K562 (cell line): ENCODE results near the gene FAM168B.

Source experiments
- KAT2B ChIP-seq: IDR thresholded peaks from one replicate; pipeline ENCODE4 v1.6.1; 2012; ENCODE audit warnings: low read depth, mild to moderate bottlenecking, control low read depth, inconsistent platforms, low read length, moderate library complexity
- NCOA1 ChIP-seq: fragments of 450-650 bp; IDR thresholded peaks from 2 replicates; pipeline ENCODE4 v1.6.1; 2016; ENCODE audit warnings: low read depth
- RCOR1 ChIP-seq, 2 experiments: IDR thresholded peaks; 2 replicates each; pipeline ENCODE4 v1.6.1; 2012; ENCODE audit warnings: low read depth in 2 of 2, low read length in 2 of 2, borderline replicate concordance in 1 of 2, improper control_type of control experiment in 1 of 2
- SAP30 ChIP-seq: fragments of 200-600 bp; sonication (generic); IDR thresholded peaks from 2 replicates; pipeline ENCODE4 v1.6.1; 2012; ENCODE audit warnings: borderline replicate concordance, low read depth, mild to moderate bottlenecking, moderate library complexity, low read length, control low read depth, inconsistent platforms; ENCODE audit not compliant: insufficient read depth, poor library complexity, severe bottlenecking
- SETDB1 ChIP-seq: IDR thresholded peaks from one replicate; pipeline ENCODE4 v1.6.1; 2012; ENCODE audit warnings: low read length, control low read depth, inconsistent platforms
- TEAD1 ChIP-seq, 2 experiments: fragments of 450-650 bp in 1 of 2; sonication (generic) in 1 of 2; formaldehyde crosslinking; IDR thresholded peaks; 2 replicates each; pipeline versions ENCODE4 v1.4.0 to v1.8.0; 2020 to 2022; ENCODE audit warnings: mild to moderate bottlenecking in 2 of 2, missing genetic modification reagents in 1 of 2
- TRIM28 ChIP-seq: fragments of 450-650 bp; IDR thresholded peaks from 2 replicates; pipeline ENCODE4 v1.6.1; 2017
- ZNF140 ChIP-seq: fragments of 250-450 bp; sonication (Bioruptor Pico); IDR thresholded peaks from 2 replicates; pipeline ENCODE4 v1.8.0; 2021; ENCODE audit warnings: moderate library complexity, mild to moderate bottlenecking, inconsistent platforms
- ZNF551 ChIP-seq: fragments of 250-450 bp; sonication (Bioruptor Pico); IDR thresholded peaks from 2 replicates; pipeline ENCODE4 v1.5.0; 2021; ENCODE audit warnings: mild to moderate bottlenecking, moderate library complexity
- TF ChIP-seq, protein P1 (sequence below), 3 experiments: IDR thresholded peaks in 2 of 3; conservative IDR thresholded peaks in 1 of 3; 2 replicates each; pipeline ENCODE4 v1.5.1; 2011 to 2012; ENCODE audit warnings: low read length in 3 of 3, mild to moderate bottlenecking in 3 of 3, control low read depth in 2 of 3, improper control_type of control experiment in 1 of 3, inconsistent platforms in 1 of 3, low read depth in 1 of 3, mixed read lengths in 1 of 3, moderate library complexity in 1 of 3; ENCODE audit not compliant: insufficient read depth in 2 of 3
- TF ChIP-seq, protein P2 (sequence below): fragments of 250-450 bp; sonication (Bioruptor Pico); IDR thresholded peaks from 2 replicates; pipeline ENCODE4 v1.4.0; 2020; ENCODE audit warnings: mild to moderate bottlenecking
- TF ChIP-seq, protein P3 (sequence below): sonication (generic); formaldehyde crosslinking; IDR thresholded peaks from 2 replicates; pipeline ENCODE4 v1.8.1; 2023; ENCODE audit warnings: missing genetic modification reagents, mild to moderate bottlenecking, borderline replicate concordance
- TF ChIP-seq, protein P4 (sequence below): sonication (generic); formaldehyde crosslinking; IDR thresholded peaks from 2 replicates; pipeline ENCODE4 v1.9.0; 2022; ENCODE audit warnings: mild to moderate bottlenecking, missing genetic modification reagents

DNA sequence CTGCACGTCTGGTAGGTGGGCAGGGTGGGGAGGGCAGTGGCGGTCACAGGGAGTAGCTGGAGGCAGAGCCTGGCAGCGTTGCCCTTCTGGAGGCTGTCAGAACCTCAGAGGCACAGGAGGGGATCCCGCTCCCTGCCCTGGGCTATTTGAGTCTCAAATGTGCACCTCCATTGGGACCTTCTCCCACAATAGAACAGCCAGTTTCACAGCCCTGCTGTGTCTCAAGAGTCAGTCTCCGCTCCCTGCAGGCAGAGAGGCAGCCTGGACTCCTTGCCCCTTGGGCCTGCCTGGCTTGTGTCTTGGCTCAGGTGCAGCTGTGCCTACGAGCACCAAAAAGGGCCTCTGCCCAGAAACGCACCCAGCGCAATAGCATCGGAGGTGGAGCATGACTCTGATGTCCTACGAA lies 57.4 kb downstream of the FAM168B start:
- TF ChIP-seq, protein P1, sequence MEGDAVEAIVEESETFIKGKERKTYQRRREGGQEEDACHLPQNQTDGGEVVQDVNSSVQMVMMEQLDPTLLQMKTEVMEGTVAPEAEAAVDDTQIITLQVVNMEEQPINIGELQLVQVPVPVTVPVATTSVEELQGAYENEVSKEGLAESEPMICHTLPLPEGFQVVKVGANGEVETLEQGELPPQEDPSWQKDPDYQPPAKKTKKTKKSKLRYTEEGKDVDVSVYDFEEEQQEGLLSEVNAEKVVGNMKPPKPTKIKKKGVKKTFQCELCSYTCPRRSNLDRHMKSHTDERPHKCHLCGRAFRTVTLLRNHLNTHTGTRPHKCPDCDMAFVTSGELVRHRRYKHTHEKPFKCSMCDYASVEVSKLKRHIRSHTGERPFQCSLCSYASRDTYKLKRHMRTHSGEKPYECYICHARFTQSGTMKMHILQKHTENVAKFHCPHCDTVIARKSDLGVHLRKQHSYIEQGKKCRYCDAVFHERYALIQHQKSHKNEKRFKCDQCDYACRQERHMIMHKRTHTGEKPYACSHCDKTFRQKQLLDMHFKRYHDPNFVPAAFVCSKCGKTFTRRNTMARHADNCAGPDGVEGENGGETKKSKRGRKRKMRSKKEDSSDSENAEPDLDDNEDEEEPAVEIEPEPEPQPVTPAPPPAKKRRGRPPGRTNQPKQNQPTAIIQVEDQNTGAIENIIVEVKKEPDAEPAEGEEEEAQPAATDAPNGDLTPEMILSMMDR (IDR thresholded peaks at IDR 0.05 in 2 of 3, conservative IDR thresholded peaks at IDR 0.05 in 1 of 3; ENCODE audit: insufficient read depth in 2 of 3, low read depth in 1 of 3, low read length in 3 of 3), result no peak
- no peak for TF ChIP-seq KAT2B
- TF ChIP-seq TEAD1 (CRISPR knock-in tag; IDR thresholded peaks at IDR 0.05), result no peak
- no peak for TF ChIP-seq ZNF551
- TF ChIP-seq, protein P2, sequence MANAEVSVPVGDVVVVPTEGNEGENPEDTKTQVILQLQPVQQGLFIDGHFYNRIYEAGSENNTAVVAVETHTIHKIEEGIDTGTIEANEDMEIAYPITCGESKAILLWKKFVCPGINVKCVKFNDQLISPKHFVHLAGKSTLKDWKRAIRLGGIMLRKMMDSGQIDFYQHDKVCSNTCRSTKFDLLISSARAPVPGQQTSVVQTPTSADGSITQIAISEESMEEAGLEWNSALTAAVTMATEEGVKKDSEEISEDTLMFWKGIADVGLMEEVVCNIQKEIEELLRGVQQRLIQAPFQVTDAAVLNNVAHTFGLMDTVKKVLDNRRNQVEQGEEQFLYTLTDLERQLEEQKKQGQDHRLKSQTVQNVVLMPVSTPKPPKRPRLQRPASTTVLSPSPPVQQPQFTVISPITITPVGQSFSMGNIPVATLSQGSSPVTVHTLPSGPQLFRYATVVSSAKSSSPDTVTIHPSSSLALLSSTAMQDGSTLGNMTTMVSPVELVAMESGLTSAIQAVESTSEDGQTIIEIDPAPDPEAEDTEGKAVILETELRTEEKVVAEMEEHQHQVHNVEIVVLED (CRISPR knock-in tag), result no peak
- TF ChIP-seq NCOA1, result no peak
- no peak for TF ChIP-seq ZNF140 (CRISPR knock-in tag)
- TF ChIP-seq, protein P3, sequence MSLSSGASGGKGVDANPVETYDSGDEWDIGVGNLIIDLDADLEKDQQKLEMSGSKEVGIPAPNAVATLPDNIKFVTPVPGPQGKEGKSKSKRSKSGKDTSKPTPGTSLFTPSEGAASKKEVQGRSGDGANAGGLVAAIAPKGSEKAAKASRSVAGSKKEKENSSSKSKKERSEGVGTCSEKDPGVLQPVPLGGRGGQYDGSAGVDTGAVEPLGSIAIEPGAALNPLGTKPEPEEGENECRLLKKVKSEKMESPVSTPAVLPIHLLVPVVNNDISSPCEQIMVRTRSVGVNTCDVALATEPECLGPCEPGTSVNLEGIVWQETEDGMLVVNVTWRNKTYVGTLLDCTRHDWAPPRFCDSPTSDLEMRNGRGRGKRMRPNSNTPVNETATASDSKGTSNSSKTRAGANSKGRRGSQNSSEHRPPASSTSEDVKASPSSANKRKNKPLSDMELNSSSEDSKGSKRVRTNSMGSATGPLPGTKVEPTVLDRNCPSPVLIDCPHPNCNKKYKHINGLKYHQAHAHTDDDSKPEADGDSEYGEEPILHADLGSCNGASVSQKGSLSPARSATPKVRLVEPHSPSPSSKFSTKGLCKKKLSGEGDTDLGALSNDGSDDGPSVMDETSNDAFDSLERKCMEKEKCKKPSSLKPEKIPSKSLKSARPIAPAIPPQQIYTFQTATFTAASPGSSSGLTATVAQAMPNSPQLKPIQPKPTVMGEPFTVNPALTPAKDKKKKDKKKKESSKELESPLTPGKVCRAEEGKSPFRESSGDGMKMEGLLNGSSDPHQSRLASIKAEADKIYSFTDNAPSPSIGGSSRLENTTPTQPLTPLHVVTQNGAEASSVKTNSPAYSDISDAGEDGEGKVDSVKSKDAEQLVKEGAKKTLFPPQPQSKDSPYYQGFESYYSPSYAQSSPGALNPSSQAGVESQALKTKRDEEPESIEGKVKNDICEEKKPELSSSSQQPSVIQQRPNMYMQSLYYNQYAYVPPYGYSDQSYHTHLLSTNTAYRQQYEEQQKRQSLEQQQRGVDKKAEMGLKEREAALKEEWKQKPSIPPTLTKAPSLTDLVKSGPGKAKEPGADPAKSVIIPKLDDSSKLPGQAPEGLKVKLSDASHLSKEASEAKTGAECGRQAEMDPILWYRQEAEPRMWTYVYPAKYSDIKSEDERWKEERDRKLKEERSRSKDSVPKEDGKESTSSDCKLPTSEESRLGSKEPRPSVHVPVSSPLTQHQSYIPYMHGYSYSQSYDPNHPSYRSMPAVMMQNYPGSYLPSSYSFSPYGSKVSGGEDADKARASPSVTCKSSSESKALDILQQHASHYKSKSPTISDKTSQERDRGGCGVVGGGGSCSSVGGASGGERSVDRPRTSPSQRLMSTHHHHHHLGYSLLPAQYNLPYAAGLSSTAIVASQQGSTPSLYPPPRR (CRISPR knock-in tag), result no peak
- TF ChIP-seq, protein P4, sequence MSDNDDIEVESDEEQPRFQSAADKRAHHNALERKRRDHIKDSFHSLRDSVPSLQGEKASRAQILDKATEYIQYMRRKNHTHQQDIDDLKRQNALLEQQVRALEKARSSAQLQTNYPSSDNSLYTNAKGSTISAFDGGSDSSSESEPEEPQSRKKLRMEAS (CRISPR knock-in tag), result no peak
- TF ChIP-seq SETDB1, result no peak
- no peak for TF ChIP-seq TRIM28
- no peak for TF ChIP-seq SAP30
- TF ChIP-seq RCOR1 (IDR thresholded peaks at IDR 0.05; ENCODE audit: borderline replicate concordance in 1 of 2, low read depth in 2 of 2, low read length in 2 of 2), result no peak
